GM13976 (cell line): ENCODE measurements around the gene ITGA6.

Experiments
- DNase-seq: peaks from one replicate; pipeline ENCODE4 v3.0.0; 2012; ENCODE audit warnings: low spot score
- CTCF ChIP-seq: IDR thresholded peaks from 2 replicates; pipeline ENCODE4 v1.5.1; 2012; ENCODE audit warnings: borderline replicate concordance, mild to moderate bottlenecking; ENCODE audit not compliant: insufficient read depth; ENCODE audit errors: extremely low read depth, missing control alignments, control extremely low read depth
- in situ Hi-C: fragments of 300-500 bp; cut with MboI; formaldehyde crosslinking; loops from one replicate; pipeline ENCODE4 v1.12.0; 2022; ENCODE audit warnings: low sequenced_read_pairs, mixed read lengths, inconsistent platforms; ENCODE audit not compliant: unreplicated experiment

ITGA6 gene

GRCh38 chr2:172460780-172461201, 33.4 kb downstream of the ITGA6 start:
- DNase-seq: no peak
- no peak for TF ChIP-seq CTCF
- in situ Hi-C loops: loop anchor here (10.0 to 25.0 kb wide), 3 partner anchors 296 to 848 kb away; no protein-coding TSS in a partner anchor

DNA sequence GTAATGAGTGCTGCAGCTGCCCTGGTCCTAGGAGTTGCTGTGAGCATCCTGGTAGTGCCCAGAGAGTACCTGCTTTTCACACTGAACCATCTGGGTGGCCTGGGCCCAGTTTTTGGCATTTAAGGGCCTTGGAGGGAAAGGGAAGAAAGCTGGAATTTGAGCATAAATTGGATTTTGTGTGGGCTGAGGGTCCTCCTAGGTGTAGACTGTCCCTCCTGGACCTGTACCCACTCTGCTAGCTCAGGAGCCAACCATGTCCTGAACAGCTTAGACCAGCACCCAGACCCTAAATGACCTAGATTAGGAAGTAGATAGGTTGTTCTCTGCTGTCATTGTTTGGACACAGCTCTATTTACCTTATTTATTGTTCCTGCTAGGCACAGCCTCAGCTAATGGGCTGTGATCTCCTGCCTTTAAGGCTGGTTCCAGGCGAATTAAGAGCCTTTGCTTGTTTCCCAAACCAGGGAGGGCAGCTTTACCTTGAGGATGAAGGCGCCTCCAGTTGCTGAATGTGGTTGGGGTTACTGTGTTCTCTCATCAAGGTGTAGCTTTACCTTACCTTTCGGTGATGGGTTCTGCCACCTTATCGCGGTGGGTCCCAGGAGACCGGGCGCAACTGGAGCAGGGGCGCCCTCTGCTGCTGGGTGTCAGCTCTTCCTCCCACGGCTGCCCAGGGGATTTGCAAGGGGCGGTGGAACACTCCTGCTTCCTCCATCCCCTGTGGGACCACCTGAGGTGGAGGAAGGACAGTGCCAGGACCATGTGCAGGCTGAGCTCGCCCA, 34.4 kb downstream of the ITGA6 start:
- in situ Hi-C loops: loop anchor here (10.0 to 25.0 kb wide), 3 partner anchors 297 to 849 kb away; no protein-coding TSS in a partner anchor
- DNase-seq: peak; percentile 55
- TF ChIP-seq CTCF: peak; percentile 85

- TF ChIP-seq CTCF: no peak
- in situ Hi-C loops: loop anchor here (10.0 to 25.0 kb wide), 3 partner anchors 298 to 850 kb away; no protein-coding TSS in a partner anchor
- no peak for DNase-seq
Observed at GRCh38 chr2:172462373-172462848, 35.0 kb downstream of the ITGA6 start.

DNA sequence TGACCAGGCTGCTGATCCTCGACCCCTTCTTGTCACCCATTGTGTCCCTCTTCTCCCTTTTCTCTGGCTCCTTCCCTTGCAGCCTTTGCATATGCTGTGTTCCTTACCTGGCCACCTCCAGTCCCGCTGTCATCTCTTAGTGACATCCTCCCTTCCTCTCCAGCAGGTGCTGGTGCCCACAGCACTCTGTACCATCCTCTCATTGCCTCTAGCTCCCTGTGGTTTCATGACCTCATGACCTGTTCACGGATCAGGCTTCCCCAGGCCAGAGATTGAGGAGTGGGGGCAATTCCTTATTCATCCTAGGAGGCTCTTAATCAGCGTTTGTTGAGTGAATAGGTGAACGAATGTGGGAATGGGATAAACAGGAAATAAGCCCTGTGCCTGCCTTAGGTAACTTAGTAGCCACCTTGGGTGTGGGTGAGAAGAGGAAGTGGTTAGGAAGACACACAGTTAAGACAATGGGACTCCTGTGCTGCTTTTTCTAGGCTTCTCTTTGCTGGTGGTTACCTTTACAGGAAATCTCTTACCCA, 35.5 kb downstream of the ITGA6 start:
- in situ Hi-C loops: loop anchor here (10.0 to 25.0 kb wide), 3 partner anchors 298 to 851 kb away; no protein-coding TSS in a partner anchor
- TF ChIP-seq CTCF: no peak
- DNase-seq: no peak

DNA sequence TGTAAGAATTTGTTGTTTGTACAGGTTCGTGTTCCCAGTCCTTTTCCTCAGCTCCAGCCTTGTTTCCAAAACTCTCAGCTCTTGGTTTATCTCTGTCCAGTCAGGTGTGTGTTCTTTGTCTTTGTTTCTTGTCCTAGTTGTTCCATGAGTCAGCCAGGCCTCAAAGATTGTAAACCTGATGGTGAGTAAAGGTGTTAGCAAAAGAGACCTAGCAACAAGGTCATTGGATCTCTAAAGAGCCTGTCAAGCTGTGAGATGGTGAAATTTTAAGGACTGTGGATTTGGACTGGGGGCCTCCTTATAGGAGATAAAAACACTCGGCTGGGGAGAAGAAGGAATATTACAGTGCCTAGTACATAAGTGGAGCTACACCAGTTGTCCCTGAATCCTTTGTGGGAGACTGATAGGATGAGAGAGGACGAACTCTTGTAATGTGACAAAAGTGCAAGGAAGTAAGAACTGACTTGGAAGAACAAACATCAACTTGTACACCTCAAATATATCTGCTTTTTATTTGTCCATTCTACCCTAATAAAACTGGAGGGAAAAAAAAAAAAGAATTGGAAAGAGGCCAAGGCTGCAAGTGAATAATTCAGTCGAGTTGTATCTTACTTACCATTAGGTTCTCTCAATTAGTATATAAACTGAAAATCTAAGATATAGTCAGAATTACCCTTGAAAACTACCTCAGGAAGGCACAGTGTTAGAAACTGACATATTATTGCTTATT, 37.2 kb downstream of the ITGA6 start:
- no peak for TF ChIP-seq CTCF
- in situ Hi-C loops: loop anchor here (10.0 to 25.0 kb wide), 3 partner anchors 300 to 852 kb away; no protein-coding TSS in a partner anchor
- DNase-seq: no peak
